ENCODE data around the gene SLF1. TPM values are rescaled to one million over a fixed set of nuclear protein-coding genes. Genes with fewer than 3 reads are reported as not detected.

The SLF1 gene
- total RNA-seq, 1 donor from 2014 or later, result 9.4 TPM

DNA sequence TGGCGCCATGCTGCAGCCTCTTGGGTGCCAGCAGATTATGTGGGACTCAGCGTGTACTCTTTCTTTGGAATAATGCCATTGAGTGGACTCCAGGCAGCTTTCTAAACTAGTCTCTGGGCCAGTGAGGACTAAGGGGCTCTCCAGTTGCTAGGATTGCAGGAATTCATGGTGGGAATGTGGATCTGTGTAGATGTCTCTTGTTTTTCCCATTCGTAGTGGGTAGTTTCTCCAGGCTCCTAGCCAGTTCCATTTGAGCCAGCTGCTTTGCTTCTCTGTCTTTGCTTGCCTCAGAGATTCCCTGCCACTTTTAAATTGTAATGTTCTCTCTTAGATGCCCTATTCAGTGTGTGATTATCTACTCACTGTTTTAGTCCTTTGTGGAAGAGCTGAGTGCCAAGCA, 42.6 kb downstream of the SLF1 start:
- H3K9me3 Mint-ChIP-seq, result peaks cover 31% of the 10 kb centered on the region
- DNase-seq (ENCODE audit: low spot score in 2 of 2, unreplicated experiment in 2 of 2), result no peak
- no peaks in the 10 kb centered on the region for H3K27me3 Mint-ChIP-seq (ENCODE audit: low read depth)
- H3K4me1 Mint-ChIP-seq, result no peaks in the 10 kb centered on the region
- H3K36me3 Mint-ChIP-seq, result peaks cover 36% of the 10 kb centered on the region
- TF ChIP-seq, protein P1, sequence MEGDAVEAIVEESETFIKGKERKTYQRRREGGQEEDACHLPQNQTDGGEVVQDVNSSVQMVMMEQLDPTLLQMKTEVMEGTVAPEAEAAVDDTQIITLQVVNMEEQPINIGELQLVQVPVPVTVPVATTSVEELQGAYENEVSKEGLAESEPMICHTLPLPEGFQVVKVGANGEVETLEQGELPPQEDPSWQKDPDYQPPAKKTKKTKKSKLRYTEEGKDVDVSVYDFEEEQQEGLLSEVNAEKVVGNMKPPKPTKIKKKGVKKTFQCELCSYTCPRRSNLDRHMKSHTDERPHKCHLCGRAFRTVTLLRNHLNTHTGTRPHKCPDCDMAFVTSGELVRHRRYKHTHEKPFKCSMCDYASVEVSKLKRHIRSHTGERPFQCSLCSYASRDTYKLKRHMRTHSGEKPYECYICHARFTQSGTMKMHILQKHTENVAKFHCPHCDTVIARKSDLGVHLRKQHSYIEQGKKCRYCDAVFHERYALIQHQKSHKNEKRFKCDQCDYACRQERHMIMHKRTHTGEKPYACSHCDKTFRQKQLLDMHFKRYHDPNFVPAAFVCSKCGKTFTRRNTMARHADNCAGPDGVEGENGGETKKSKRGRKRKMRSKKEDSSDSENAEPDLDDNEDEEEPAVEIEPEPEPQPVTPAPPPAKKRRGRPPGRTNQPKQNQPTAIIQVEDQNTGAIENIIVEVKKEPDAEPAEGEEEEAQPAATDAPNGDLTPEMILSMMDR (IDR thresholded peaks at IDR 0.05; ENCODE audit: unreplicated experiment), result no peak
- H3K27ac Mint-ChIP-seq, result no peak overlapping the region
- no peak overlapping the region for H3K4me3 Mint-ChIP-seq

DNA sequence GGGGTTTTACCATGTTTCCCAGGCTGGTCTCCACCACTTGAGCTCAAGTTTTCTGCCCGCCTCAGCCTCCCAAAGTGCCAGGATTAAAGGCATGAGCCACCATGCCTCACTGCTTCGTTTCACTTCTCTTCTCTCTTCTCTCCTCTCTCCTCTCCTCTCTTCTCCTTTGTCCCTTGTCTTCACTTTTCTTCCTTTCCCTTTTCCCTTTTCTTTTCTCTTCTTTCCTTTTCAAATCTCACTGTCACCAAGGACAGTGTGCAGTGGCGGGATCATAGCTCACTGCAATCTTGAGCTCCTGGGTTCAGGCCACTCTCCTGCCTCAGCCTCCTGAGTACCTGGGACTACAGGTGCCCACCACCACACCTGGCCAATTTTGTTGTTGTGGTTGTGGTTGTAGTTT, 49.5 kb downstream of the SLF1 start:
- no peak for DNase-seq (ENCODE audit: low spot score in 2 of 2, unreplicated experiment in 2 of 2)
- Mint-ChIP-seq H3K27me3 (ENCODE audit: low read depth) (no peaks in the 10 kb centered on the region), H3K4me1 (peaks cover 6% of the 10 kb centered on the region), H3K36me3 (peaks cover 2% of the 10 kb centered on the region), H3K9me3 (no peaks in the 10 kb centered on the region), H3K4me3 (no peak overlapping the region), H3K27ac (no peak overlapping the region)
- TF ChIP-seq, protein P1 (IDR thresholded peaks at IDR 0.05; ENCODE audit: unreplicated experiment), result no peak

DNA sequence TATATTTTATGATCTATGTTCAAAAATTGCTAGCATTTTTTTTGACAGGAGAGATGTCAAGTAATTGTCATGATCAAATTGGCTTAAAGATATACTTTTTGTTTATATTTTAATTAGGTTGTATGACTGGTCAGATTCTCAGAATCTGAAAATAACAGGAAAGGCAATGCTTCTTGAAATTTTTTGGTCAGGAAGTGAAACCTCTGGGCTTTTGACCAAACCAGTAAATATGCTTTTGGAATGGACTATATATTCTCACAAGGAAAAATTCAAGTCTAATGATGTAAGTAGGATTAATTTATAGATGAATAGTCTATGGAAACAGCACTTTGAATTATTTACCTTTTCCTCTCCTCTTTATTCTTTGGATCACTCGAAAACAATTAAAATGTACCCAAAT, 52.3 kb downstream of the SLF1 start:
- no peak overlapping the region for H3K4me3 Mint-ChIP-seq
- DNase-seq (ENCODE audit: low spot score in 2 of 2, unreplicated experiment in 2 of 2), result no peak
- no peaks in the 10 kb centered on the region for H3K9me3 Mint-ChIP-seq
- H3K4me1 Mint-ChIP-seq, result peaks cover 15% of the 10 kb centered on the region
- TF ChIP-seq, protein P1 (IDR thresholded peaks at IDR 0.05; ENCODE audit: unreplicated experiment), result no peak
- H3K27ac Mint-ChIP-seq, result no peak overlapping the region
- H3K27me3 Mint-ChIP-seq (ENCODE audit: low read depth), result no peaks in the 10 kb centered on the region
- peaks cover 2% of the 10 kb centered on the region for H3K36me3 Mint-ChIP-seq

DNA sequence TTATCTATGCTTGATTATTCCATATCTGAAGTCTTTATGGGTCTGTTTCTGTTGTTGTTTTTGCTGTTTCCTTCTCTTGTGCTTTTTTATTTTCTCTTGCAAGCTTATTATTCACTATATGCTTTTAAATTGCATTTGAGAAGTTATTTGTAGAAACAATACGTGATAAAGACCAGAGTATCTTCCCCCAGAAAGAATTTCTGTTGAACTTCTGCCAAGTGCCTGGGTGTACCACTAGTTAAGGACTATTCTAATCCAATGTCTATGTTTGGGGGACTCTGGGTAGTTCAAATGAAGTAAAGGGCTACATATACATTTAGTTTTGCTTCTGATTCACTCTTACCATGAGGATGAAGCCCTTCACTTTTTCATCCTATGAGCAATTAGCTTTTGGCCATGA, 54.3 kb downstream of the SLF1 start:
- H3K27me3 Mint-ChIP-seq (ENCODE audit: low read depth), result no peaks in the 10 kb centered on the region
- peak overlapping the region; percentile 33 for H3K27ac Mint-ChIP-seq
- H3K36me3 Mint-ChIP-seq, result peaks cover 2% of the 10 kb centered on the region
- TF ChIP-seq, protein P1 (IDR thresholded peaks at IDR 0.05; ENCODE audit: unreplicated experiment), result no peak
- peaks cover 15% of the 10 kb centered on the region for H3K4me1 Mint-ChIP-seq
- no peak for DNase-seq (ENCODE audit: low spot score in 2 of 2, unreplicated experiment in 2 of 2)
- H3K4me3 Mint-ChIP-seq, result no peak overlapping the region
- H3K9me3 Mint-ChIP-seq, result no peaks in the 10 kb centered on the region

DNA sequence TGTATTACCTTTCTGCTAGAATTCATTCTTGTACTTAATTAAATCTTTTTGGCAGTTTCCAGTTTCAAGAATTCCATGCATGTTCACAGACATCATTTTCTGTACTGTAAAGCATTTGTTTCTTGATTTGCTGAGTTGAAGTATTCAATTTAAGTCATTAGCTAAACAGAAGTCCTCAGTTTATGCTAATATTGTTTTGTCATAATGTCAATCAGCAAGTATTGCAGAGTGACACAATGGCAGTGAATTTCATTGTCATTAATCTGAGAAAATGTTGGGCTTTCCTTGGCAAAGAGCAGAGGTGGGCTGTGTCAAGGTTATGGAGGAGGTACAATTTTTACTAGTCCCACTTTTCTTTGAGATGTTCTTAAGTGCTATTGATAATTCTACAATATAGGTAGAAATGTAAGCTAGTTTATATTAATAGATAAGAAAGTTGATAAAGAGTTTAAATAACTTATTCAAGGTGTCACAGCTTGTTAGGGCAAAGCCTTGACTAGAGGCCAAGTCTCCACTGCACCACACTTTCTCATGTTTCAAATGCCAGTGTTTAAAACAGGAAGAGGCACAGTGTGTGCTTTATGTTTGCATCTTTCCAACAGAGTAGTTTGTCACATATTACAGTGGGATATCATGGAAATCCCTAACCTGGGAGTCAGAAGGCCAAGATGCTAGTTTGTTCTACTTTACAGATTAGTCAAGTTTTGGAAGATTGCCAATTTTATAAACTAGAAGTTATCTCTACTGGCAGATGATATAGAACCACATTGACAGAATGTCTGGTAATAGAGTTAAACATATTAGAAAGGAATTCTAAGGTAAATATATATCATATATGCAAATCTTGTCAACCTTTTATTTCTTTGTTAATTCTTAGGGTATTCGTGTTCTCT, 56.3 kb downstream of the SLF1 start:
- Mint-ChIP-seq H3K27ac (no peak overlapping the region), H3K9me3 (no peaks in the 10 kb centered on the region), H3K36me3 (no peaks in the 10 kb centered on the region), H3K27me3 (ENCODE audit: low read depth) (no peaks in the 10 kb centered on the region), H3K4me3 (no peak overlapping the region), H3K4me1 (peaks cover 15% of the 10 kb centered on the region)
- no peak for DNase-seq (ENCODE audit: low spot score in 2 of 2, unreplicated experiment in 2 of 2)
- TF ChIP-seq, protein P1 (IDR thresholded peaks at IDR 0.05; ENCODE audit: unreplicated experiment), result no peak
